22Rv1 (cell line): ENCODE results near the gene AGMO.

Experiments
- ZFX ChIP-seq: fragments of 450-650 bp; IDR thresholded peaks from 2 replicates; pipeline ENCODE4 v1.6.1; 2017; ENCODE audit warnings: antibody characterized with exemption, borderline replicate concordance
- TF ChIP-seq, protein P1 (sequence below): fragments of 450-650 bp; IDR thresholded peaks from 2 replicates; pipeline ENCODE4 v1.5.1; 2017; ENCODE audit warnings: mild to moderate bottlenecking

- TF ChIP-seq, protein P1, sequence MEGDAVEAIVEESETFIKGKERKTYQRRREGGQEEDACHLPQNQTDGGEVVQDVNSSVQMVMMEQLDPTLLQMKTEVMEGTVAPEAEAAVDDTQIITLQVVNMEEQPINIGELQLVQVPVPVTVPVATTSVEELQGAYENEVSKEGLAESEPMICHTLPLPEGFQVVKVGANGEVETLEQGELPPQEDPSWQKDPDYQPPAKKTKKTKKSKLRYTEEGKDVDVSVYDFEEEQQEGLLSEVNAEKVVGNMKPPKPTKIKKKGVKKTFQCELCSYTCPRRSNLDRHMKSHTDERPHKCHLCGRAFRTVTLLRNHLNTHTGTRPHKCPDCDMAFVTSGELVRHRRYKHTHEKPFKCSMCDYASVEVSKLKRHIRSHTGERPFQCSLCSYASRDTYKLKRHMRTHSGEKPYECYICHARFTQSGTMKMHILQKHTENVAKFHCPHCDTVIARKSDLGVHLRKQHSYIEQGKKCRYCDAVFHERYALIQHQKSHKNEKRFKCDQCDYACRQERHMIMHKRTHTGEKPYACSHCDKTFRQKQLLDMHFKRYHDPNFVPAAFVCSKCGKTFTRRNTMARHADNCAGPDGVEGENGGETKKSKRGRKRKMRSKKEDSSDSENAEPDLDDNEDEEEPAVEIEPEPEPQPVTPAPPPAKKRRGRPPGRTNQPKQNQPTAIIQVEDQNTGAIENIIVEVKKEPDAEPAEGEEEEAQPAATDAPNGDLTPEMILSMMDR: no peak
- TF ChIP-seq ZFX: no peak
These were observed 333.0 kb downstream of the AGMO start for GRCh38 chr7:15228831-15229230.
